IPS DF 6.9 (cell line): ENCODE measurements around the gene POLE.

ENCODE experiments used
- DNase-seq: peaks from one replicate; pipeline ENCODE4 v3.0.0-alpha.2; 2013; ENCODE audit warnings: low read depth, low spot score
- H3K27ac ChIP-seq: one replicate; pipeline ENCODE4 v1.5.1; 2013; ENCODE audit warnings: low read length, control low read depth
- H3K27me3 ChIP-seq: 2 replicates; pipeline ENCODE4 v1.6.1; 2013; ENCODE audit warnings: mild to moderate bottlenecking, low read length; ENCODE audit not compliant: control insufficient read depth, insufficient read depth
- H3K36me3 ChIP-seq: 2 replicates; pipeline ENCODE4 v1.6.1; 2013; ENCODE audit warnings: low read length; ENCODE audit not compliant: control insufficient read depth, insufficient read depth
- H3K4me1 ChIP-seq: 2 replicates; pipeline ENCODE4 v1.6.1; 2013; ENCODE audit warnings: low read length; ENCODE audit not compliant: control insufficient read depth, insufficient read depth
- H3K4me3 ChIP-seq: 2 replicates; pipeline ENCODE4 v1.5.1; 2013; ENCODE audit warnings: mild to moderate bottlenecking, low read length
- H3K9me3 ChIP-seq: 2 replicates; pipeline ENCODE4 v1.6.1; 2013; ENCODE audit warnings: low read length, inconsistent platforms; ENCODE audit not compliant: control insufficient read depth, insufficient read depth
- WGBS: extraction: QIAGEN DNeasy Blood & Tissue Kit; methylation state at CpG from one replicate; pipeline ENCODE4 v1.1.7; 2013; ENCODE audit warnings: mixed read lengths, missing lambda C conversion rate; ENCODE audit not compliant: insufficient read length, insufficient coverage; 5-methylcytosine and 5-hydroxymethylcytosine counted together

POLE gene

DNA sequence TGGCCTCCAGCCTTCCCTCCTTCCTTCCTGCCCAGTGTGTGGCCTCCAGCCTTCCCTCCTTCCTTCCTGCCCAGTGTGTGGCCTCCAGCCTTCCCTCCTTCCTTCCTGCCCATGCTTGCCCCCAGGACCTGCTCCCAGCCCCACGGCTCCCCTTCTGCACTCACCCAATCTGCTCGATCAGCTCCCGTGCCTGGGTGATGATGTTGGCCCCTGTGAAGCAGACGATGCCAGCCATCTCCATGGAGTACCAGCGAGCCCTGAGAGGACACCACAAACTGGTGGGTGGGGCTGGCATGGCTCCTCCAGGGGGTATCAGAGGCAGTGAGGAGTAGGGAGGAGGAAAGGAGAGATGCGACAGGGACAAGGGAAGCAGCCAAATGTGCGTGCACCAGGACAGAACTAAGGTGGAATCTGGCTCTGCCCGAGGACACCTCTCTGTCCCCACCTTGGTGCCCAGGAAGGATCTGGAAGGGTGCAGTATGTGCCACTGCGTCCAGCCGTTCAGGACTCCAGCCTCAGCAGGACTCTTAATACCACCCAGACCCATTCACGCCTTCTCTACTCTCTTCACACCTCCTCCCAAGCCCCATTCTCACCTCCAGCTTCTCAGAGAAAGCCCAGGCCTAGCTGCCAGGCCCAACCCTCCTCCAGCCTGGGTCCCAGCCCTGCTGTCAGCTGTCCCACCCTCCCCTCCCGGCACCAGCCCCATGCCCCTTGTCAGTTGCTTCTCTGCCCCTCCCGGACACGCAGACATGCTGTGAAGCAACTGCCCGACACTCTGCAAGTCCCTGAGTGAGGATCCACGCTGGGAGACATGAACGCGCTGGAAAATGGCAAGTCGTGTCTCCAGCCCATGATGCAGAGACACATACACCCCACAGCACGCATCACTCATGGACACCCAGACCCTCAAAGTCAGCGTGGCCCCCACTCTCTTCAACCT is 22.7 kb downstream of the POLE start:
- no peak for DNase-seq
- H3K4me3 ChIP-seq, result no peak overlapping the region

GRCh38 chr12:132662901-132663755 is 24.0 kb downstream of the POLE start:
- no peaks in the 10 kb centered on the region for H3K9me3 ChIP-seq
- H3K4me1 ChIP-seq, result no peaks in the 10 kb centered on the region; the same call in 1 of the 2 replicates
- no CpG with 5 or more reads among the region's 29 CpGs for WGBS
- H3K4me3 ChIP-seq, result no peak overlapping the region
- no peaks in the 10 kb centered on the region for H3K27me3 ChIP-seq
- no peak overlapping the region for H3K27ac ChIP-seq
- DNase-seq, result no peak
- peaks cover 66% of the 10 kb centered on the region for H3K36me3 ChIP-seq

More for the DNA sequence above, 22.7 kb downstream of the POLE start:
- Histone ChIP-seq H3K36me3 (peaks cover 62% of the 10 kb centered on the region), H3K27ac (no peak overlapping the region), H3K9me3 (no peaks in the 10 kb centered on the region), H3K4me1 (no peaks in the 10 kb centered on the region; the same call in 1 of the 2 replicates), H3K27me3 (no peaks in the 10 kb centered on the region)
- no CpG with 5 or more reads among the region's 21 CpGs for WGBS

- Histone ChIP-seq H3K27ac (no peak overlapping the region), H3K4me3 (no peak overlapping the region), H3K4me1 (no peaks in the 10 kb centered on the region; the same call in 1 of the 2 replicates), H3K9me3 (no peaks in the 10 kb centered on the region), H3K36me3 (peaks cover 68% of the 10 kb centered on the region), H3K27me3 (no peaks in the 10 kb centered on the region)
- DNase-seq, result no peak
- no CpG with 5 or more reads among the region's 5 CpGs for WGBS
Measured at GRCh38 chr12:132661972-132662371, 25.2 kb downstream of the POLE start.

- Histone ChIP-seq H3K27ac (no peak overlapping the region), H3K4me3 (no peak overlapping the region), H3K36me3 (peaks cover 63% of the 10 kb centered on the region), H3K9me3 (no peaks in the 10 kb centered on the region), H3K27me3 (no peaks in the 10 kb centered on the region), H3K4me1 (no peaks in the 10 kb centered on the region; the same call in 1 of the 2 replicates)
- no CpG with 5 or more reads among the region's 11 CpGs for WGBS
- no peak for DNase-seq
Measured at GRCh38 chr12:132660996-132661395, 26.1 kb downstream of the POLE start.

- WGBS, result no CpG with 5 or more reads among the region's 5 CpGs
- Histone ChIP-seq H3K4me1 (no peaks in the 10 kb centered on the region; the same call in 1 of the 2 replicates), H3K27ac (no peak overlapping the region), H3K36me3 (peaks cover 60% of the 10 kb centered on the region), H3K4me3 (no peak overlapping the region), H3K27me3 (no peaks in the 10 kb centered on the region), H3K9me3 (no peaks in the 10 kb centered on the region)
- DNase-seq, result no peak
Measured at GRCh38 chr12:132660052-132660451, 27.1 kb downstream of the POLE start.

DNA sequence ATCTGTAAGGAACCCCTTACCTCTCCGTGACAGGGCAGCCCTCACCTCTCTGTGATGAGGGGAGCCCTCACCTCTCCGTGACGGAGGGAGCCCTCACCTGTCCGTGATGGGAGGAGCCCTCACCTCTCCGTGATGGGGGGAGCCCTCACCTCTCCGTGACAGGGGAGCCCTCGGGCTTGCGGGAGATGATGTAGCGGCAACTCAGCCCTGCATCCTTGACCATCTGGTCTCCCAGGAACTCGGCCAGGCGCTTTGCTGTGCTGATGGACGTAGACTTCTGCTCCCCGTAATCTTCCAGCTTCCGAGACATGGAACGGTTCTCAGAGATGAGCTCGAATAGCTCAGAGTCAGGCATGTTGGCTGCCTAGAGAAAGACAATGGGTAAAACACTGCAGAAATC is 28.0 kb downstream of the POLE start:
- DNase-seq, result no peak
- no CpG with 5 or more reads among the region's 16 CpGs for WGBS
- no peaks in the 10 kb centered on the region; the same call in 1 of the 2 replicates for H3K4me1 ChIP-seq
- no peaks in the 10 kb centered on the region for H3K9me3 ChIP-seq
- H3K27ac ChIP-seq, result no peak overlapping the region
- H3K36me3 ChIP-seq, result peaks cover 52% of the 10 kb centered on the region
- no peak overlapping the region for H3K4me3 ChIP-seq
- H3K27me3 ChIP-seq, result no peaks in the 10 kb centered on the region

- no CpG with 5 or more reads among the region's 32 CpGs for WGBS
- no peak for DNase-seq
- no peak overlapping the region for H3K4me3 ChIP-seq
- H3K4me1 ChIP-seq, result no peaks in the 10 kb centered on the region
- no peaks in the 10 kb centered on the region for H3K27me3 ChIP-seq
- peaks cover 47% of the 10 kb centered on the region for H3K36me3 ChIP-seq
- H3K27ac ChIP-seq, result no peak overlapping the region
- no peaks in the 10 kb centered on the region for H3K9me3 ChIP-seq
Measured at GRCh38 chr12:132658149-132658894, 28.8 kb downstream of the POLE start.

DNA sequence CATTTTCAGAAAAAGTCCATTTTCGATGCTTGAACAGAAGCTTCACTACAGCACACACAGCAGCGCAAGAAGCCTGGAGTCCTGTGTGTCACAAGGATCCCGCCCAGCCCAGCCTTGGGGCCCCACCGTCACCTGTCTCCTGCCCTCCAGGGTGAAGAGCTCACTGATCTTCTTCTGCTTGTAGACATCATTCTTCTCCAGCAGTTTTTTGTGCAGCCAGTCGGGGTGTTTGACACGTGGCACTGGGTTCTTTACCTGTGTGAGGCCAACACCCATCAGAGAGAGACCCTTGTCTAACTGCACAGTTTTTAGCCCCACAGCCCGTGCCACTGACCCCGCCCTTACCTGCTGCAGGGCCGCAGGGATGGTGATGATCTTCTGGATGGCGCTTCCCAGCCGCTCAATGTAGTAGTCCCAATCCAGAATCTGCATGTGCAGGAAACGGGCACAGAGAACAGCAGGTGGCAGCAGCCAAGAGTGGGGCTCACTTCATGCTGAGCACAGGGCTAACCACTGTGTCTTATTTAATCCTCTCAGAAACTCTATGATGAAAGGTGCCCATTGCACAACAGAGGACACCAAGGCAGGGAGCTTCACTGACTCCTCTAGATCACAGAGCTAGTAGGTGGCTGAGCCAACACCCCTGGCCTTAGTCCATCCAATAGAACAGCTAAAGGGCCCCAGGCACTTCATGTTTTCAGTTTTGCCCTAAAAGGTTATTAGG is 30.0 kb downstream of the POLE start:
- no peaks in the 10 kb centered on the region for H3K27me3 ChIP-seq
- no peak for DNase-seq
- H3K36me3 ChIP-seq, result peaks cover 43% of the 10 kb centered on the region
- no peaks in the 10 kb centered on the region for H3K9me3 ChIP-seq
- H3K4me3 ChIP-seq, result no peak overlapping the region
- no CpG with 5 or more reads among the region's 12 CpGs for WGBS
- H3K4me1 ChIP-seq, result no peaks in the 10 kb centered on the region
- H3K27ac ChIP-seq, result no peak overlapping the region

GRCh38 chr12:132653567-132654290 is 33.4 kb downstream of the POLE start:
- DNase-seq, result no peak
- no peak overlapping the region for H3K27ac ChIP-seq
- H3K4me3 ChIP-seq, result no peak overlapping the region
- H3K4me1 ChIP-seq, result no peaks in the 10 kb centered on the region
- no peaks in the 10 kb centered on the region for H3K27me3 ChIP-seq
- no peaks in the 10 kb centered on the region for H3K9me3 ChIP-seq
- no CpG with 5 or more reads among the region's 7 CpGs for WGBS
- H3K36me3 ChIP-seq, result peaks cover 32% of the 10 kb centered on the region
